Measurements from ENCODE around the gene TMEM69. TPM values are rescaled to one million over a fixed set of nuclear protein-coding genes. Genes with fewer than 3 reads are reported as not detected.

TMEM69 gene
- total and polyA plus RNA-seq, 2 of the 4 experiments (the other 2 are of a cell fraction): 19.9 to 33.6 TPM

- Histone ChIP-seq H2AK9ac (replicated peaks; ENCODE audit: low read depth, low read length, poor library complexity) (no peak overlapping the region), H3K9me1 (ENCODE audit: insufficient read depth, low read length) (peaks cover 8% of the 10 kb centered on the region), H3K9ac (ENCODE audit: low read depth, low read length) (no peak overlapping the region), H2BK5ac (ENCODE audit: low read depth, low read length, poor library complexity, severe bottlenecking) (no peak overlapping the region), H3K36me3 (ENCODE audit: control insufficient read depth, insufficient read depth, low read length) (peaks cover 37% of the 10 kb centered on the region), H3K79me1 (ENCODE audit: low read depth in 1 of 2, low read length in 2 of 2) (peaks cover 23 to 65% of the 10 kb centered on the region in 2 experiments), H2BK20ac (ENCODE audit: low read depth, low read length) (no peak overlapping the region), H3K14ac (replicated peaks; ENCODE audit: low read depth, low read length) (no peak overlapping the region), H3K4ac (ENCODE audit: low read depth, low read length) (no peak overlapping the region), H4K20me1 (ENCODE audit: insufficient read depth, low read length) (peaks cover 12% of the 10 kb centered on the region; the same call in 1 of the 2 replicates), H4K91ac (ENCODE audit: insufficient read depth, low read depth, low read length) (no peak overlapping the region), H3K27me3 (ENCODE audit: control insufficient read depth, insufficient read depth, low read length) (no peaks in the 10 kb centered on the region), H3K4me3 (ENCODE audit: insufficient read depth, low read depth, low read length) (no peak overlapping the region), H2BK15ac (ENCODE audit: low read depth, low read length) (no peak overlapping the region), H2BK120ac (ENCODE audit: low read depth, low read length) (no peak overlapping the region), H3K4me1 (ENCODE audit: control insufficient read depth, insufficient read depth, low read length) (peaks cover 5% of the 10 kb centered on the region), H3K18ac (ENCODE audit: low read depth, low read length) (no peak overlapping the region), H3K4me2 (ENCODE audit: low read depth, low read length) (no peak overlapping the region), H2AFZ (replicated peaks; ENCODE audit: low read length, poor library complexity) (no peak overlapping the region), H3K23ac (ENCODE audit: low read depth, low read length) (no peak overlapping the region), H4K5ac (ENCODE audit: low read depth, low read length) (no peak overlapping the region), H3K56ac (ENCODE audit: extremely low read depth, insufficient read depth, low read length) (no peak overlapping the region), H3K9me3 (ENCODE audit: control insufficient read depth, insufficient read depth, low read length) (no peaks in the 10 kb centered on the region), H2AK5ac (ENCODE audit: low read depth, low read length) (no peak overlapping the region), H3K27ac (ENCODE audit: insufficient read depth, low read length) (no peak overlapping the region), H4K8ac (ENCODE audit: low read depth in 2 of 2, low read length in 2 of 2) (no peak overlapping the region)
- in situ Hi-C loops (cut with MboI; ENCODE audit: low sequenced_read_pairs) (no loop called here), intact Hi-C loops (cut with micrococcal nuclease) (loop anchor here (5.0 kb wide), 1 partner anchor 238 kb away; no protein-coding TSS in a partner anchor), dilution Hi-C loops (cut with HindIII; ENCODE audit: low sequenced_read_pairs, unreplicated experiment) (no loop called here)
- POLR2A ChIA-PET (ENCODE audit: unreplicated experiment): no interaction called here
- DNase-seq (no peak), ATAC-seq (ENCODE audit: low read depth) (no peak)
- CTCF ChIA-PET: no interaction called here
- TF ChIP-seq RCOR1 (IDR thresholded peaks at IDR 0.05; ENCODE audit: insufficient replicate concordance, low read length) (no peak), POLR2A (IDR thresholded peaks at IDR 0.05; ENCODE audit: low read depth, low read length) (no peak), NFE2L2 (IDR thresholded peaks at IDR 0.05; ENCODE audit: low read depth, low read length) (no peak), RAD21 (IDR thresholded peaks at IDR 0.05; ENCODE audit: low read length) (no peak), CTCF (conservative IDR thresholded peaks at IDR 0.05; ENCODE audit: low read depth, low read length) (no peak), MAZ (IDR thresholded peaks at IDR 0.05; ENCODE audit: borderline replicate concordance, low read depth, low read length) (no peak), FOS (IDR thresholded peaks at IDR 0.05; ENCODE audit: low read depth, low read length) (no peak), MXI1 (IDR thresholded peaks at IDR 0.05; ENCODE audit: borderline replicate concordance, low read depth, low read length) (no peak), MAFK (IDR thresholded peaks at IDR 0.05; ENCODE audit: low read depth, low read length) (no peak), RFX5 (IDR thresholded peaks at IDR 0.05; ENCODE audit: low read depth, low read length) (no peak), CHD1 (IDR thresholded peaks at IDR 0.05; ENCODE audit: low read depth, low read length) (no peak), ELK1 (IDR thresholded peaks at IDR 0.05; ENCODE audit: borderline replicate concordance, low read depth, low read length) (no peak), CEBPB (IDR thresholded peaks at IDR 0.05; ENCODE audit: low read depth, low read length) (no peak), USF2 (IDR thresholded peaks at IDR 0.05; ENCODE audit: low read depth, low read length) (no peak), BHLHE40 (IDR thresholded peaks at IDR 0.05; ENCODE audit: low read depth, low read length) (no peak)
- BruUV-seq (replicated peaks): no TSS peak
Measured at GRCh38 chr1:45643978-45644377, 44.0 kb upstream of the TMEM69 start.
